GM19238 (cell line): ENCODE results near the gene RAI1.
"Not testable (repeated sequence)": the region's sequence is repeated elsewhere in the genome, so short reads cannot be mapped to it uniquely, and the experiment has no call there.

ENCODE experiments used
- DNase-seq: peaks from one replicate; pipeline ENCODE4 v3.0.0; 2011; ENCODE audit warnings: low spot score; ENCODE audit not compliant: insufficient read length

The RAI1 gene

GRCh38 chr17:17681187-17681743 lies at the start of gene RAI1:
Gene RAI1, plus strand, starts transcription at chr17:17681458. Its CDS starts 111,491 bp downstream, at chr17:17792949.
- DNase-seq = peak; percentile 85

GRCh38 chr17:17632690-17633089 lies 48.6 kb upstream of the RAI1 start:
- DNase-seq = not testable (repeated sequence)

- no peak for DNase-seq
Measured at GRCh38 chr17:17633310-17633709, 47.9 kb upstream of the RAI1 start.

- DNase-seq = no peak
Measured at GRCh38 chr17:17635126-17635525, 46.1 kb upstream of the RAI1 start.

GRCh38 chr17:17635537-17636271 lies 45.6 kb upstream of the RAI1 start:
- not testable (repeated sequence) for DNase-seq

GRCh38 chr17:17636272-17636885 lies 44.9 kb upstream of the RAI1 start:
- no peak for DNase-seq

GRCh38 chr17:17638467-17638866 lies 42.8 kb upstream of the RAI1 start:
- DNase-seq = no peak

GRCh38 chr17:17639661-17640270 lies 41.5 kb upstream of the RAI1 start:
- DNase-seq = not testable (repeated sequence)

- DNase-seq = peak; percentile 39
Measured at GRCh38 chr17:17641621-17642409, 39.4 kb upstream of the RAI1 start.

- not testable (repeated sequence) for DNase-seq
Measured at GRCh38 chr17:17645148-17645547, 36.1 kb upstream of the RAI1 start.

GRCh38 chr17:17645961-17646360 lies 35.3 kb upstream of the RAI1 start:
- DNase-seq = no peak

GRCh38 chr17:17647524-17648178 lies 33.6 kb upstream of the RAI1 start:
- DNase-seq = no peak

- DNase-seq = no peak
Measured at GRCh38 chr17:17648762-17649161, 32.5 kb upstream of the RAI1 start.

GRCh38 chr17:17650959-17651358 lies 30.3 kb upstream of the RAI1 start:
- DNase-seq = no peak

GRCh38 chr17:17653343-17653742 lies 27.9 kb upstream of the RAI1 start:
- DNase-seq = no peak

GRCh38 chr17:17659340-17659739 lies 21.9 kb upstream of the RAI1 start:
- DNase-seq = no peak

GRCh38 chr17:17661134-17661533 lies 20.1 kb upstream of the RAI1 start:
- no peak for DNase-seq

GRCh38 chr17:17661834-17662385 lies 19.3 kb upstream of the RAI1 start:
- no peak for DNase-seq

GRCh38 chr17:17663160-17664063 lies 17.8 kb upstream of the RAI1 start:
- DNase-seq = peak; percentile 72

GRCh38 chr17:17664064-17664452 lies 17.2 kb upstream of the RAI1 start:
- no peak for DNase-seq
